SK-N-SH treated with all-trans-retinoic acid at 6 μM for 48 hours (cell line): ENCODE measurements around the gene OXA1L.
"Not testable (repeated sequence)": the region's sequence is repeated elsewhere in the genome, so short reads cannot be mapped to it uniquely, and the experiment has no call there.

Experiments used
- ATAC-seq: fragments of 200-7000 bp; cut with Tn5 transposase; 3 replicates; pipeline ENCODE4 v1.9.1; 2020; ENCODE audit warnings: mild to moderate bottlenecking, moderate library complexity
- BACH2 ChIP-seq: fragments of 250-450 bp; sonication (Bioruptor Pico); IDR thresholded peaks from 2 replicates; pipeline ENCODE4 v1.9.0; 2021; ENCODE audit warnings: mild to moderate bottlenecking, borderline replicate concordance
- CSDC2 ChIP-seq: fragments of 250-450 bp; sonication (Bioruptor Pico); IDR thresholded peaks from 2 replicates; pipeline ENCODE4 v1.5.0; 2020; ENCODE audit warnings: mild to moderate bottlenecking, moderate library complexity
- CSRNP3 ChIP-seq: fragments of 250-450 bp; sonication (Bioruptor Pico); IDR thresholded peaks from 2 replicates; pipeline ENCODE4 v1.5.1; 2021; ENCODE audit warnings: mild to moderate bottlenecking, moderate library complexity
- ESRRG ChIP-seq: fragments of 250-450 bp; sonication (Bioruptor Pico); IDR thresholded peaks from 2 replicates; pipeline ENCODE4 v1.6.1; 2021; ENCODE audit warnings: mild to moderate bottlenecking
- GLIS3 ChIP-seq: fragments of 250-450 bp; sonication (Bioruptor Pico); IDR thresholded peaks from 2 replicates; pipeline ENCODE4 v1.5.0; 2020; ENCODE audit warnings: mild to moderate bottlenecking, moderate library complexity
- ISL1 ChIP-seq: fragments of 250-450 bp; sonication (Bioruptor Pico); IDR thresholded peaks from 2 replicates; pipeline ENCODE4 v2.1.2; 2022; ENCODE audit warnings: mild to moderate bottlenecking, moderate library complexity
- POU6F1 ChIP-seq: fragments of 250-450 bp; sonication (Bioruptor Pico); IDR thresholded peaks from 2 replicates; pipeline ENCODE4 v1.8.0; 2021; ENCODE audit warnings: low read depth, mild to moderate bottlenecking, moderate library complexity, borderline replicate concordance
- PPARA ChIP-seq: fragments of 250-450 bp; sonication (Bioruptor Pico); IDR thresholded peaks from 2 replicates; pipeline ENCODE4 v1.5.0; 2020; ENCODE audit warnings: mild to moderate bottlenecking, borderline replicate concordance
- RARB ChIP-seq: fragments of 250-450 bp; sonication (Bioruptor Pico); IDR thresholded peaks from 2 replicates; pipeline ENCODE4 v1.8.0; 2021; ENCODE audit warnings: mild to moderate bottlenecking, moderate library complexity
- TCF4 ChIP-seq: fragments of 250-450 bp; sonication (Bioruptor Pico); IDR thresholded peaks from 2 replicates; pipeline ENCODE4 v1.8.0; 2021; ENCODE audit warnings: mild to moderate bottlenecking, moderate library complexity, borderline replicate concordance
- TOX ChIP-seq: fragments of 250-450 bp; sonication (Bioruptor Pico); IDR thresholded peaks from 2 replicates; pipeline ENCODE4 v1.8.0; 2021; ENCODE audit warnings: mild to moderate bottlenecking, moderate library complexity, borderline replicate concordance
- TSHZ2 ChIP-seq: fragments of 250-450 bp; sonication (Bioruptor Pico); IDR thresholded peaks from 2 replicates; pipeline ENCODE4 v1.5.0; 2020; ENCODE audit warnings: mild to moderate bottlenecking, moderate library complexity
- ZC3H10 ChIP-seq: fragments of 250-450 bp; sonication (Bioruptor Pico); IDR thresholded peaks from 2 replicates; pipeline ENCODE4 v1.5.1; 2021; ENCODE audit warnings: mild to moderate bottlenecking, moderate library complexity
- ZFP3 ChIP-seq: fragments of 250-450 bp; sonication (Bioruptor Pico); IDR thresholded peaks from 2 replicates; pipeline ENCODE4 v1.5.0; 2020; ENCODE audit warnings: mild to moderate bottlenecking, moderate library complexity
- ZFP30 ChIP-seq: fragments of 450-650 bp; formaldehyde crosslinking; IDR thresholded peaks from 2 replicates; pipeline ENCODE4 v1.5.0; 2022; ENCODE audit warnings: mild to moderate bottlenecking, moderate library complexity
- ZNF565 ChIP-seq: fragments of 450-650 bp; formaldehyde crosslinking; conservative IDR thresholded peaks from 2 replicates; pipeline ENCODE4 v1.5.0; 2020; ENCODE audit warnings: low read depth, mild to moderate bottlenecking, moderate library complexity
- ZNF70 ChIP-seq: fragments of 450-650 bp; formaldehyde crosslinking; IDR thresholded peaks from 2 replicates; pipeline ENCODE4 v1.5.0; 2020; ENCODE audit warnings: mild to moderate bottlenecking, moderate library complexity
- ZNF8 ChIP-seq: fragments of 450-650 bp; formaldehyde crosslinking; IDR thresholded peaks from 2 replicates; pipeline ENCODE4 v1.5.0; 2020; ENCODE audit warnings: mild to moderate bottlenecking, moderate library complexity

OXA1L gene

GRCh38 chr14:22735096-22735495, 31.4 kb upstream of the OXA1L start (continued):
- TF ChIP-seq ZFP30 (CRISPR knock-in tag) = no peak
- no peak for TF ChIP-seq POU6F1 (CRISPR knock-in tag)

- not testable (repeated sequence) for ATAC-seq
These were observed 30.1 kb upstream of the OXA1L start for GRCh38 chr14:22736384-22736783.

- no peak for ATAC-seq
These were observed 29.4 kb upstream of the OXA1L start for GRCh38 chr14:22737052-22737451.

GRCh38 chr14:22739423-22739822, 27.1 kb upstream of the OXA1L start:
- no peak for ATAC-seq
- TF ChIP-seq PPARA (CRISPR knock-in tag) = no peak

More at GRCh38 chr14:22737052-22737451, 29.4 kb upstream of the OXA1L start:
- TF ChIP-seq GLIS3 (CRISPR knock-in tag) (no peak), PPARA (CRISPR knock-in tag) (no peak), RARB (CRISPR knock-in tag) (no peak), ZNF8 (CRISPR knock-in tag) (no peak), TCF4 (CRISPR knock-in tag) (no peak), CSRNP3 (CRISPR knock-in tag) (no peak), POU6F1 (CRISPR knock-in tag) (no peak), TSHZ2 (CRISPR knock-in tag) (no peak), ZNF70 (CRISPR knock-in tag) (no peak), ZFP3 (no peak), ZFP30 (CRISPR knock-in tag) (no peak), ESRRG (CRISPR knock-in tag) (no peak)

- no peak for ATAC-seq
- no peak for TF ChIP-seq TOX (CRISPR knock-in tag)
- TF ChIP-seq ZNF8 (CRISPR knock-in tag) = no peak
- TF ChIP-seq CSRNP3 (CRISPR knock-in tag) = no peak
- TF ChIP-seq CSDC2 = no peak
- no peak for TF ChIP-seq TSHZ2 (CRISPR knock-in tag)
- no peak for TF ChIP-seq RARB (CRISPR knock-in tag)
- no peak for TF ChIP-seq ZFP3
- TF ChIP-seq GLIS3 (CRISPR knock-in tag) = no peak
- TF ChIP-seq POU6F1 (CRISPR knock-in tag) = no peak
- no peak for TF ChIP-seq ZFP30 (CRISPR knock-in tag)
- TF ChIP-seq ZC3H10 (CRISPR knock-in tag) = no peak
- no peak for TF ChIP-seq ISL1
- TF ChIP-seq ZNF70 (CRISPR knock-in tag) = no peak
- no peak for TF ChIP-seq BACH2 (CRISPR knock-in tag)
- TF ChIP-seq ZNF565 = no peak
These were observed 26.5 kb upstream of the OXA1L start for GRCh38 chr14:22740020-22740419.
